Upper lobe of right lung (tissue), 1 donor: ENCODE measurements around the gene TPCN2. TPM values are rescaled to one million over a fixed set of nuclear protein-coding genes. Genes with fewer than 3 reads are reported as not detected.
"Not testable (repeated sequence)": the region's sequence is repeated elsewhere in the genome, so short reads cannot be mapped to it uniquely, and the experiment has no call there.

Experiments
- ATAC-seq: fragments of 200-7000 bp; cut with Tn5 transposase; one replicate; pipeline ENCODE4 v1.9.1; 2020; ENCODE audit warnings: mild to moderate bottlenecking, moderate library complexity
- DNase-seq: peaks from one replicate; pipeline ENCODE4 v3.0.0-alpha.2; 2020
- H3K27ac ChIP-seq: fragments of 200-600 bp; one replicate; pipeline ENCODE4 v1.8.0; 2022
- H3K27me3 ChIP-seq: fragments of 200-600 bp; one replicate; pipeline ENCODE4 v1.8.0; 2022; ENCODE audit warnings: mild to moderate bottlenecking
- H3K36me3 ChIP-seq: fragments of 200-600 bp; one replicate; pipeline ENCODE4 v1.8.0; 2022
- H3K4me1 ChIP-seq: fragments of 200-600 bp; one replicate; pipeline ENCODE4 v1.8.0; 2022
- H3K4me3 ChIP-seq: fragments of 200-600 bp; one replicate; pipeline ENCODE4 v1.8.0; 2022; ENCODE audit warnings: mild to moderate bottlenecking
- H3K9me3 ChIP-seq: fragments of 200-600 bp; one replicate; pipeline ENCODE4 v1.8.0; 2022
- CTCF ChIP-seq: fragments of 200-600 bp; IDR thresholded peaks from one replicate; pipeline ENCODE4 v1.8.0; 2022; ENCODE audit warnings: antibody characterized with exemption
- intact Hi-C: fragments of 100-400 bp; cut with DNase I; formaldehyde crosslinking; loops from one replicate; pipeline ENCODE4 v1.11.0; 2022
- total RNA-seq: library from RNA; stranded (reverse); fragmentation: NEBNext Ultra II Directional; extraction: Animal tissue kit (Norgen Biotek cat#: 25700); gene quantifications from one replicate; pipeline ENCODE4 v1.2.1, GENCODE V29; 2021
- donor health status: DM: no; HTN: yes; CAD: no; lungs with severe emphysema.

Gene TPCN2
- total RNA-seq, 1 donor from 2014 or later: 16.6 TPM

GRCh38 chr11:69130654-69131053 is 81.9 kb downstream of the TPCN2 start:
- H3K4me1 ChIP-seq: peaks cover 5% of the 10 kb centered on the region
- H3K27ac ChIP-seq: no peak overlapping the region
- no peak overlapping the region for H3K4me3 ChIP-seq
- peak; percentile 40 for DNase-seq
- H3K9me3 ChIP-seq: no peaks in the 10 kb centered on the region
- TF ChIP-seq CTCF: no peak
- no peaks in the 10 kb centered on the region for H3K27me3 ChIP-seq
- intact Hi-C loops: no loop called here
- no peaks in the 10 kb centered on the region for H3K36me3 ChIP-seq
- no peak for ATAC-seq

GRCh38 chr11:69131121-69131566 is 82.4 kb downstream of the TPCN2 start:
- DNase-seq (peak; percentile 60), ATAC-seq (peak; percentile 38)
- TF ChIP-seq CTCF: no peak
- no peaks in the 10 kb centered on the region for H3K9me3 ChIP-seq
- H3K4me3 ChIP-seq: no peak overlapping the region
- peaks cover 5% of the 10 kb centered on the region for H3K4me1 ChIP-seq
- intact Hi-C loops: no loop called here
- no peaks in the 10 kb centered on the region for H3K36me3 ChIP-seq
- H3K27ac ChIP-seq: no peak overlapping the region
- no peaks in the 10 kb centered on the region for H3K27me3 ChIP-seq

DNA sequence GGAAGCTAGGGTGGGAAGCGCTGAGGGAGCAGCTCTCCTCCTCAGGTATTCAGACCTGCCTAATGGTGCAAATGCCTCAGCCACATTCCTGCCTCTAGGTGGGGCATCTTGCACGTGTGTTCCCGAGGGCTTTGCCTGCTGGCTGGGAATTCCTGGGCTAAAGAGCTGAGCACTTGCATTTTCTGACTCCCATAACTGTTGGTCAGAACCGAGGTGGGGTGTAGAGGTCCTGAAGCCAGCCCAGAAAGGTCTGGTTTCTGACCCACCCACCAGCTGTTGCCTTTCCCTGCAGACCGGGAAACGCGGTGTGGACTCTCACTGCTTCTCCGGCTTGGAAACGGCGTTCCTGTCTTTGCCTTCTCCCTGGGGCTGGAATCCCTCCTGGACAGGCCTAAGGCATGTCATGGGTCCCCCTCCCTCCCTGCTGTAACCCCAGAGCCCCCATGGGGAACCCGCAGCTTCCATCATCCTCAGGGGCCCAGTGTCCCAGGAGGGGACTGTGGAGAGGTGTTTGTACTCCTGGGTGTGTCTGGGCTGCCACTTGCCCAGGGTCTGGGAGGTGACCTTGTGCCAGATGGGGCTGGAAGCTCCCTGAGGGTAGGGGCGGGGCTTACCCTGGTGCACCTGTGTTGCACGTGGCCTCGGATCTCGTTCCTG is 83.0 kb downstream of the TPCN2 start:
- TF ChIP-seq CTCF: peak; percentile 82

GRCh38 chr11:69132301-69132670 is 83.6 kb downstream of the TPCN2 start:
- Histone ChIP-seq H3K4me1 (peaks cover 5% of the 10 kb centered on the region), H3K4me3 (no peak overlapping the region), H3K36me3 (no peaks in the 10 kb centered on the region), H3K27ac (no peak overlapping the region), H3K9me3 (no peaks in the 10 kb centered on the region), H3K27me3 (no peaks in the 10 kb centered on the region)
- ATAC-seq: no peak
- DNase-seq: no peak
- TF ChIP-seq CTCF: no peak
- intact Hi-C loops: no loop called here

More for the DNA sequence above, 83.0 kb downstream of the TPCN2 start:
- Histone ChIP-seq H3K9me3 (no peaks in the 10 kb centered on the region), H3K4me3 (no peak overlapping the region), H3K36me3 (no peaks in the 10 kb centered on the region), H3K27me3 (no peaks in the 10 kb centered on the region), H3K27ac (no peak overlapping the region), H3K4me1 (peaks cover 5% of the 10 kb centered on the region)
- intact Hi-C loops: no loop called here
- ATAC-seq (peak; percentile 94), DNase-seq (peak; percentile 83)

- Histone ChIP-seq H3K4me1 (peaks cover 5% of the 10 kb centered on the region), H3K4me3 (no peak overlapping the region), H3K9me3 (no peaks in the 10 kb centered on the region), H3K36me3 (no peaks in the 10 kb centered on the region), H3K27ac (no peak overlapping the region), H3K27me3 (no peaks in the 10 kb centered on the region)
- no peak for TF ChIP-seq CTCF
- ATAC-seq (no peak), DNase-seq (no peak)
- intact Hi-C loops: no loop called here
Observed at GRCh38 chr11:69133251-69133650, 84.5 kb downstream of the TPCN2 start.

- H3K27ac ChIP-seq, H3K4me1 ChIP-seq, H3K36me3 ChIP-seq, intact Hi-C loops, H3K4me3 ChIP-seq, ATAC-seq, H3K9me3 ChIP-seq, DNase-seq, H3K27me3 ChIP-seq: not testable (repeated sequence)
Observed at GRCh38 chr11:69134182-69134581, 85.5 kb downstream of the TPCN2 start.
